ENCODE measurements around the gene ADAMTS18.

GRCh38 chr16:77234611-77235010 is 200.2 kb downstream of the ADAMTS18 start:
- no peak for TF ChIP-seq EZH2phosphoT487 (IDR thresholded peaks at IDR 0.05; ENCODE audit: borderline replicate concordance)
- TF ChIP-seq, protein P1, sequence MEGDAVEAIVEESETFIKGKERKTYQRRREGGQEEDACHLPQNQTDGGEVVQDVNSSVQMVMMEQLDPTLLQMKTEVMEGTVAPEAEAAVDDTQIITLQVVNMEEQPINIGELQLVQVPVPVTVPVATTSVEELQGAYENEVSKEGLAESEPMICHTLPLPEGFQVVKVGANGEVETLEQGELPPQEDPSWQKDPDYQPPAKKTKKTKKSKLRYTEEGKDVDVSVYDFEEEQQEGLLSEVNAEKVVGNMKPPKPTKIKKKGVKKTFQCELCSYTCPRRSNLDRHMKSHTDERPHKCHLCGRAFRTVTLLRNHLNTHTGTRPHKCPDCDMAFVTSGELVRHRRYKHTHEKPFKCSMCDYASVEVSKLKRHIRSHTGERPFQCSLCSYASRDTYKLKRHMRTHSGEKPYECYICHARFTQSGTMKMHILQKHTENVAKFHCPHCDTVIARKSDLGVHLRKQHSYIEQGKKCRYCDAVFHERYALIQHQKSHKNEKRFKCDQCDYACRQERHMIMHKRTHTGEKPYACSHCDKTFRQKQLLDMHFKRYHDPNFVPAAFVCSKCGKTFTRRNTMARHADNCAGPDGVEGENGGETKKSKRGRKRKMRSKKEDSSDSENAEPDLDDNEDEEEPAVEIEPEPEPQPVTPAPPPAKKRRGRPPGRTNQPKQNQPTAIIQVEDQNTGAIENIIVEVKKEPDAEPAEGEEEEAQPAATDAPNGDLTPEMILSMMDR (conservative IDR thresholded peaks at IDR 0.05; ENCODE audit: low read length), result no peak
